PFSK-1 (cell line): ENCODE results near the gene ADAMTS9.

Experiments used
- POLR2AphosphoS5 ChIP-seq: IDR thresholded peaks from 2 replicates; pipeline ENCODE4 v1.6.1; 2012; ENCODE audit warnings: low read depth, mild to moderate bottlenecking, control low read depth, low read length, moderate library complexity
- TAF1 ChIP-seq: IDR thresholded peaks from 2 replicates; pipeline ENCODE4 v1.6.1; 2012; ENCODE audit warnings: low read length, control low read depth, borderline replicate concordance; ENCODE audit not compliant: insufficient read depth

GRCh38 chr3:64621275-64621674 is 66.5 kb downstream of the ADAMTS9 start:
- TF ChIP-seq POLR2AphosphoS5 (no peak), TAF1 (no peak)
